ENCODE measurements around the gene IFNW1.
A peak's percentile ranks its signal among the peaks of the same experiment; 100 is the strongest.
"Not testable (repeated sequence)": the region's sequence is repeated elsewhere in the genome, so short reads cannot be mapped to it uniquely, and the experiment has no call there.

The IFNW1 gene

GRCh38 chr9:21141427-21141882 is at the start of gene IFNW1:
IFNW1 (minus strand) TSS chr9:21141832; CDS start chr9:21141570, 262 bp downstream.
- no peaks in the 10 kb centered on the region for H3K9me3 ChIP-seq (ENCODE audit: control insufficient read depth, low read length)
- H3K4me1 ChIP-seq (ENCODE audit: control insufficient read depth, insufficient read depth, low read length): no peaks in the 10 kb centered on the region
- no peaks in the 10 kb centered on the region for H3K36me3 ChIP-seq (ENCODE audit: control insufficient read depth, insufficient read depth, low read length, severe bottlenecking)
- H3K4me3 ChIP-seq (ENCODE audit: low read length): no peak within 1 kb of the TSS
- H3K9ac ChIP-seq (ENCODE audit: low read length): no peak within 1 kb of the TSS
- DNase-seq (ENCODE audit: low read depth): peak; percentile 36
- no peaks in the 10 kb centered on the region for H3K27me3 ChIP-seq (replicated peaks; ENCODE audit: control insufficient read depth, insufficient read depth, low read length)

- not testable (repeated sequence) for H3K9ac ChIP-seq (ENCODE audit: low read length); H3K9me3 ChIP-seq (ENCODE audit: control insufficient read depth, low read length); DNase-seq (ENCODE audit: low read depth); H3K36me3 ChIP-seq (ENCODE audit: control insufficient read depth, insufficient read depth, low read length, severe bottlenecking); H3K4me1 ChIP-seq (ENCODE audit: control insufficient read depth, insufficient read depth, low read length); H3K27me3 ChIP-seq (replicated peaks; ENCODE audit: control insufficient read depth, insufficient read depth, low read length); H3K4me3 ChIP-seq (ENCODE audit: low read length)
Observed at GRCh38 chr9:21187487-21187886, 45.9 kb upstream of the IFNW1 start, which contains the start of gene IFNA4. IFNA4 (minus strand) TSS chr9:21187587; CDS start chr9:21187531, 56 bp downstream.

GRCh38 chr9:21182810-21183736 is 41.4 kb upstream of the IFNW1 start:
- not testable (repeated sequence) for H3K9ac ChIP-seq (ENCODE audit: low read length); H3K4me3 ChIP-seq (ENCODE audit: low read length); H3K4me1 ChIP-seq (ENCODE audit: control insufficient read depth, insufficient read depth, low read length); H3K27me3 ChIP-seq (replicated peaks; ENCODE audit: control insufficient read depth, insufficient read depth, low read length); H3K9me3 ChIP-seq (ENCODE audit: control insufficient read depth, low read length); H3K36me3 ChIP-seq (ENCODE audit: control insufficient read depth, insufficient read depth, low read length, severe bottlenecking)
- peak; percentile 12 for DNase-seq (ENCODE audit: low read depth)

- Histone ChIP-seq H3K27me3 (replicated peaks; ENCODE audit: control insufficient read depth, insufficient read depth, low read length) (no peaks in the 10 kb centered on the region), H3K4me3 (ENCODE audit: low read length) (no peak overlapping the region), H3K36me3 (ENCODE audit: control insufficient read depth, insufficient read depth, low read length, severe bottlenecking) (no peaks in the 10 kb centered on the region), H3K9me3 (ENCODE audit: control insufficient read depth, low read length) (no peaks in the 10 kb centered on the region), H3K9ac (ENCODE audit: low read length) (no peak overlapping the region), H3K4me1 (ENCODE audit: control insufficient read depth, insufficient read depth, low read length) (no peaks in the 10 kb centered on the region)
- no peak for DNase-seq (ENCODE audit: low read depth)
Observed at GRCh38 chr9:21174671-21175070, 33.0 kb upstream of the IFNW1 start.

GRCh38 chr9:21172156-21172555 is 30.5 kb upstream of the IFNW1 start:
- no peaks in the 10 kb centered on the region for H3K4me1 ChIP-seq (ENCODE audit: control insufficient read depth, insufficient read depth, low read length)
- no peak overlapping the region for H3K9ac ChIP-seq (ENCODE audit: low read length)
- H3K4me3 ChIP-seq (ENCODE audit: low read length): no peak overlapping the region
- no peaks in the 10 kb centered on the region for H3K36me3 ChIP-seq (ENCODE audit: control insufficient read depth, insufficient read depth, low read length, severe bottlenecking)
- H3K9me3 ChIP-seq (ENCODE audit: control insufficient read depth, low read length): no peaks in the 10 kb centered on the region
- H3K27me3 ChIP-seq (replicated peaks; ENCODE audit: control insufficient read depth, insufficient read depth, low read length): no peaks in the 10 kb centered on the region
- no peak for DNase-seq (ENCODE audit: low read depth)

- H3K36me3 ChIP-seq (ENCODE audit: control insufficient read depth, insufficient read depth, low read length, severe bottlenecking): no peaks in the 10 kb centered on the region
- H3K9me3 ChIP-seq (ENCODE audit: control insufficient read depth, low read length): no peaks in the 10 kb centered on the region
- H3K4me1 ChIP-seq (ENCODE audit: control insufficient read depth, insufficient read depth, low read length): no peaks in the 10 kb centered on the region
- no peak for DNase-seq (ENCODE audit: low read depth)
- H3K27me3 ChIP-seq (replicated peaks; ENCODE audit: control insufficient read depth, insufficient read depth, low read length): no peaks in the 10 kb centered on the region
- H3K4me3 ChIP-seq (ENCODE audit: low read length): no peak overlapping the region
- H3K9ac ChIP-seq (ENCODE audit: low read length): no peak overlapping the region
Observed at GRCh38 chr9:21171351-21171750, 29.7 kb upstream of the IFNW1 start.

- not testable (repeated sequence) for H3K9ac ChIP-seq (ENCODE audit: low read length); H3K36me3 ChIP-seq (ENCODE audit: control insufficient read depth, insufficient read depth, low read length, severe bottlenecking); H3K4me3 ChIP-seq (ENCODE audit: low read length); DNase-seq (ENCODE audit: low read depth); H3K4me1 ChIP-seq (ENCODE audit: control insufficient read depth, insufficient read depth, low read length); H3K9me3 ChIP-seq (ENCODE audit: control insufficient read depth, low read length); H3K27me3 ChIP-seq (replicated peaks; ENCODE audit: control insufficient read depth, insufficient read depth, low read length)
Observed at GRCh38 chr9:21166560-21166959, 24.9 kb upstream of the IFNW1 start, which contains the start of gene IFNA21. IFNA21 (minus strand) TSS chr9:21166660; CDS start chr9:21166612, 48 bp downstream.

- no peaks in the 10 kb centered on the region for H3K36me3 ChIP-seq (ENCODE audit: control insufficient read depth, insufficient read depth, low read length, severe bottlenecking)
- H3K27me3 ChIP-seq (replicated peaks; ENCODE audit: control insufficient read depth, insufficient read depth, low read length): no peaks in the 10 kb centered on the region
- H3K9me3 ChIP-seq (ENCODE audit: control insufficient read depth, low read length): no peaks in the 10 kb centered on the region
- H3K4me1 ChIP-seq (ENCODE audit: control insufficient read depth, insufficient read depth, low read length): no peaks in the 10 kb centered on the region
- H3K4me3 ChIP-seq (ENCODE audit: low read length): no peak overlapping the region
- H3K9ac ChIP-seq (ENCODE audit: low read length): no peak overlapping the region
- no peak for DNase-seq (ENCODE audit: low read depth)
Observed at GRCh38 chr9:21165516-21165915, 23.9 kb upstream of the IFNW1 start.

- DNase-seq (ENCODE audit: low read depth): no peak
- H3K27me3 ChIP-seq (replicated peaks; ENCODE audit: control insufficient read depth, insufficient read depth, low read length): no peaks in the 10 kb centered on the region
- no peak overlapping the region for H3K9ac ChIP-seq (ENCODE audit: low read length)
- H3K4me3 ChIP-seq (ENCODE audit: low read length): no peak overlapping the region
- no peaks in the 10 kb centered on the region for H3K4me1 ChIP-seq (ENCODE audit: control insufficient read depth, insufficient read depth, low read length)
- no peaks in the 10 kb centered on the region for H3K36me3 ChIP-seq (ENCODE audit: control insufficient read depth, insufficient read depth, low read length, severe bottlenecking)
- H3K9me3 ChIP-seq (ENCODE audit: control insufficient read depth, low read length): no peaks in the 10 kb centered on the region
Observed at GRCh38 chr9:21160178-21160577, 18.5 kb upstream of the IFNW1 start.

- Histone ChIP-seq H3K9me3 (ENCODE audit: control insufficient read depth, low read length) (no peaks in the 10 kb centered on the region), H3K9ac (ENCODE audit: low read length) (no peak overlapping the region), H3K27me3 (replicated peaks; ENCODE audit: control insufficient read depth, insufficient read depth, low read length) (no peaks in the 10 kb centered on the region), H3K4me3 (ENCODE audit: low read length) (no peak overlapping the region), H3K4me1 (ENCODE audit: control insufficient read depth, insufficient read depth, low read length) (peaks cover 13% of the 10 kb centered on the region), H3K36me3 (ENCODE audit: control insufficient read depth, insufficient read depth, low read length, severe bottlenecking) (no peaks in the 10 kb centered on the region)
- no peak for DNase-seq (ENCODE audit: low read depth)
Observed at GRCh38 chr9:21155501-21155900, 13.9 kb upstream of the IFNW1 start.

GRCh38 chr9:21154018-21154608 is 12.5 kb upstream of the IFNW1 start:
- Histone ChIP-seq H3K36me3 (ENCODE audit: control insufficient read depth, insufficient read depth, low read length, severe bottlenecking) (no peaks in the 10 kb centered on the region), H3K9ac (ENCODE audit: low read length) (peak overlapping the region; percentile 33), H3K27me3 (replicated peaks; ENCODE audit: control insufficient read depth, insufficient read depth, low read length) (no peaks in the 10 kb centered on the region), H3K9me3 (ENCODE audit: control insufficient read depth, low read length) (no peaks in the 10 kb centered on the region), H3K4me3 (ENCODE audit: low read length) (peak overlapping the region; percentile 58), H3K4me1 (ENCODE audit: control insufficient read depth, insufficient read depth, low read length) (peaks cover 13% of the 10 kb centered on the region)
- DNase-seq (ENCODE audit: low read depth): peak; percentile 17
